Vagina (tissue), 2 donors: Measurements from ENCODE around the gene LIN7C.

Experiments
- CTCF ChIP-seq, 3 experiments: fragments of 450-650 bp in 2 of 3; fragments of 200-600 bp in 1 of 3; sonication (generic) in 1 of 3; IDR thresholded peaks; one replicate each; pipeline ENCODE4 v1.5.1; 2017 to 2019; ENCODE audit warnings: antibody characterized with exemption in 3 of 3, mild to moderate bottlenecking in 2 of 3, moderate library complexity in 2 of 3
- POLR2A ChIP-seq, 2 donors: fragments of 450-650 bp; IDR thresholded peaks; one replicate each; pipeline ENCODE4 v1.6.1; 2017; ENCODE audit warnings: antibody characterized with exemption in 2 of 2, mild to moderate bottlenecking in 2 of 2, moderate library complexity in 2 of 2
- POLR2AphosphoS5 ChIP-seq, 2 donors: sonication (generic); formaldehyde crosslinking; IDR thresholded peaks; one replicate each; pipeline ENCODE4 v1.9.0; 2017; ENCODE audit warnings: antibody characterized with exemption in 2 of 2, mild to moderate bottlenecking in 2 of 2, low read depth in 1 of 2; ENCODE audit not compliant: insufficient read depth in 1 of 2

GRCh38 chr11:27512238-27512637 lies 5.7 kb upstream of the LIN7C start:
- no peak for TF ChIP-seq POLR2A (IDR thresholded peaks at IDR 0.05)
- no peak for TF ChIP-seq CTCF (IDR thresholded peaks at IDR 0.05)
- TF ChIP-seq POLR2AphosphoS5 (IDR thresholded peaks at IDR 0.05; ENCODE audit: insufficient read depth in 1 of 2, low read depth in 1 of 2): no peak
